Upper lobe of right lung (tissue), 1 donor: Measurements from ENCODE around the gene RBAK. TPM values are rescaled to one million over a fixed set of nuclear protein-coding genes. Genes with fewer than 3 reads are reported as not detected.
"Not testable (repeated sequence)": the region's sequence is repeated elsewhere in the genome, so short reads cannot be mapped to it uniquely, and the experiment has no call there.

Source experiments
- ATAC-seq: fragments of 200-7000 bp; cut with Tn5 transposase; one replicate; pipeline ENCODE4 v1.9.1; 2020; ENCODE audit warnings: mild to moderate bottlenecking, moderate library complexity
- DNase-seq: peaks from one replicate; pipeline ENCODE4 v3.0.0-alpha.2; 2020
- H3K27ac ChIP-seq: fragments of 200-600 bp; one replicate; pipeline ENCODE4 v1.8.0; 2022
- H3K27me3 ChIP-seq: fragments of 200-600 bp; one replicate; pipeline ENCODE4 v1.8.0; 2022; ENCODE audit warnings: mild to moderate bottlenecking
- H3K36me3 ChIP-seq: fragments of 200-600 bp; one replicate; pipeline ENCODE4 v1.8.0; 2022
- H3K4me1 ChIP-seq: fragments of 200-600 bp; one replicate; pipeline ENCODE4 v1.8.0; 2022
- H3K4me3 ChIP-seq: fragments of 200-600 bp; one replicate; pipeline ENCODE4 v1.8.0; 2022; ENCODE audit warnings: mild to moderate bottlenecking
- H3K9me3 ChIP-seq: fragments of 200-600 bp; one replicate; pipeline ENCODE4 v1.8.0; 2022
- intact Hi-C: fragments of 100-400 bp; cut with DNase I; formaldehyde crosslinking; loops from one replicate; pipeline ENCODE4 v1.11.0; 2022
- total RNA-seq: library from RNA; stranded (reverse); fragmentation: NEBNext Ultra II Directional; extraction: Animal tissue kit (Norgen Biotek cat#: 25700); gene quantifications from one replicate; pipeline ENCODE4 v1.2.1, GENCODE V29; 2021
- TF ChIP-seq, protein P1 (sequence below): fragments of 200-600 bp; IDR thresholded peaks from one replicate; pipeline ENCODE4 v1.8.0; 2022; ENCODE audit warnings: antibody characterized with exemption
- donor health status: DM: no; HTN: yes; CAD: no; lungs with severe emphysema.

Gene RBAK
- total RNA-seq, 1 donor from 2014 or later: 9.8 TPM

- intact Hi-C loops: no loop called here
- Histone ChIP-seq H3K36me3 (peaks cover 14% of the 10 kb centered on the region), H3K4me3 (no peak overlapping the region), H3K9me3 (peaks cover 73% of the 10 kb centered on the region), H3K27ac (no peak overlapping the region), H3K4me1 (no peaks in the 10 kb centered on the region), H3K27me3 (no peaks in the 10 kb centered on the region)
- DNase-seq (no peak), ATAC-seq (no peak)
- TF ChIP-seq, protein P1, sequence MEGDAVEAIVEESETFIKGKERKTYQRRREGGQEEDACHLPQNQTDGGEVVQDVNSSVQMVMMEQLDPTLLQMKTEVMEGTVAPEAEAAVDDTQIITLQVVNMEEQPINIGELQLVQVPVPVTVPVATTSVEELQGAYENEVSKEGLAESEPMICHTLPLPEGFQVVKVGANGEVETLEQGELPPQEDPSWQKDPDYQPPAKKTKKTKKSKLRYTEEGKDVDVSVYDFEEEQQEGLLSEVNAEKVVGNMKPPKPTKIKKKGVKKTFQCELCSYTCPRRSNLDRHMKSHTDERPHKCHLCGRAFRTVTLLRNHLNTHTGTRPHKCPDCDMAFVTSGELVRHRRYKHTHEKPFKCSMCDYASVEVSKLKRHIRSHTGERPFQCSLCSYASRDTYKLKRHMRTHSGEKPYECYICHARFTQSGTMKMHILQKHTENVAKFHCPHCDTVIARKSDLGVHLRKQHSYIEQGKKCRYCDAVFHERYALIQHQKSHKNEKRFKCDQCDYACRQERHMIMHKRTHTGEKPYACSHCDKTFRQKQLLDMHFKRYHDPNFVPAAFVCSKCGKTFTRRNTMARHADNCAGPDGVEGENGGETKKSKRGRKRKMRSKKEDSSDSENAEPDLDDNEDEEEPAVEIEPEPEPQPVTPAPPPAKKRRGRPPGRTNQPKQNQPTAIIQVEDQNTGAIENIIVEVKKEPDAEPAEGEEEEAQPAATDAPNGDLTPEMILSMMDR: no peak
Observed at GRCh38 chr7:5068521-5068920, 22.9 kb downstream of the RBAK start.

DNA sequence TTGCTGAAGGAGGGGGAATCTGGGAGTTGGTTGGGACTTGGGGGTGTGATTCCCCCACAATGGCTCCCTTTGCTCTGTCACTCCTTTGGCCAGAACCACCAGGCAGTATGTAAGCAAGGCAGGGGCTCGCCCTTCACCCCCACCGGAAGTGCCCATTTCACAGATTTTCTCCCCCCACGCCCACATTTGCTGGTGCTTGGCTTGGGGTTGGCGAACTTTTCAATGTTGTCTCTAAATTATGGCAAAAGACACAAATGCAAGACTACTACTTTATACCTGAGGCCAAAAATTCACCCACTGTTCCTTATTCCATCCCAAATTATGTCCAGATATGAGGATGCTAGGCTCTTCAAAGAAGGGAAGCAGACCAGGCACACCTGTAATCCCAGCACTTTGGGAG, 24.5 kb downstream of the RBAK start:
- no peaks in the 10 kb centered on the region for H3K36me3 ChIP-seq
- H3K27ac ChIP-seq: no peak overlapping the region
- ATAC-seq (no peak), DNase-seq (no peak)
- H3K27me3 ChIP-seq: no peaks in the 10 kb centered on the region
- H3K4me1 ChIP-seq: no peaks in the 10 kb centered on the region
- intact Hi-C loops: no loop called here
- H3K4me3 ChIP-seq: no peak overlapping the region
- TF ChIP-seq, protein P1: no peak
- peaks cover 56% of the 10 kb centered on the region for H3K9me3 ChIP-seq

- ATAC-seq, H3K27ac ChIP-seq, H3K9me3 ChIP-seq, H3K4me1 ChIP-seq, H3K36me3 ChIP-seq, H3K4me3 ChIP-seq, H3K27me3 ChIP-seq, DNase-seq, intact Hi-C loops: not testable (repeated sequence)
Observed at GRCh38 chr7:5075187-5075586, 29.5 kb downstream of the RBAK start.

DNA sequence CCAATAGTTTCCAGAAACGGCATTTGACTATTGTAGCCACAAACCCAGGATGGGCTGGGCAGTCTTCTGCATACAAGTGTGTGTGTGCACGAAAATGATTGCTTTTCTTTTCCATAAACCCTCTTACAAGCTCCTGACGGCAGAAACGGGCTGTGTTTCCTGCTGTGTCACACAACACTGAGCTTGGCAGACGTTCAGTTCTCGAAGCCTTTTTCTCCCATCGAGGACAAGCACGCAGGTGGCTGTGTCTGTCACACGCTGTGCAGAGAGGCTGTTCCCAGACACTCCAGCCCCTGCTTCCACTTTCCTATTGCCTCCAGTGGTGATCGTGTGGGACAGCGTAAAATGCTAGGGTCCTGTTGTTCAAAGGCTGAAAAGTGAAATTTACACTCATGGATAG, 32.1 kb downstream of the RBAK start:
- intact Hi-C loops: no loop called here
- TF ChIP-seq, protein P1: no peak
- no peak overlapping the region for H3K4me3 ChIP-seq
- H3K4me1 ChIP-seq: no peaks in the 10 kb centered on the region
- DNase-seq (no peak), ATAC-seq (no peak)
- no peaks in the 10 kb centered on the region for H3K36me3 ChIP-seq
- no peak overlapping the region for H3K27ac ChIP-seq
- H3K27me3 ChIP-seq: no peaks in the 10 kb centered on the region
- H3K9me3 ChIP-seq: no peaks in the 10 kb centered on the region

DNA sequence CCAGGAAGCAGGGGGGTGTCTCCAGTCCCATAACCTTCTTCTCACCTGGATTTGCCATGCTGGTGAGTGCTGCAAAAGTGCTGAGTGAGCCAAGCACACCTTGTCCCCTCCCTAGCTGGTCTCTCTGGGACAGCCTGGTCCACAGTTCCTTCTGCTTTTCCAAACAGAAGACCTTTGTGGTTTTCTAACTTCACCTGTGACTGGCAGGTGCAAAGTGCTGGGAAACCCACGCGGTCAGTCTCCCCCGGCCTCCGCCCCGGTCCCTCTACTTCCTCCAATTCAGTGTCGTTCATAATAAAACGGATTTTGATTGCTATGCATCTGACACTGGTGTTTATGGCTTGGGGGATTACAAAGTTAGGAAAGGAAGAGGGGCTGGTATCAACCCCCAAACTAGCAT, 37.1 kb downstream of the RBAK start:
- TF ChIP-seq, protein P1: no peak
- Histone ChIP-seq H3K9me3 (no peaks in the 10 kb centered on the region), H3K4me1 (no peaks in the 10 kb centered on the region), H3K27me3 (peaks cover 8% of the 10 kb centered on the region), H3K27ac (no peak overlapping the region), H3K4me3 (no peak overlapping the region), H3K36me3 (no peaks in the 10 kb centered on the region)
- intact Hi-C loops: loop anchor here (5.0 kb wide), 1 partner anchor 286 kb away; no protein-coding TSS in a partner anchor
- ATAC-seq (no peak), DNase-seq (no peak)

- peaks cover 8% of the 10 kb centered on the region for H3K27me3 ChIP-seq
- ATAC-seq: no peak
- no peak for DNase-seq
- H3K27ac ChIP-seq: no peak overlapping the region
- H3K36me3 ChIP-seq: no peaks in the 10 kb centered on the region
- intact Hi-C loops: loop anchor here (5.0 kb wide), 1 partner anchor 286 kb away; no protein-coding TSS in a partner anchor
- no peaks in the 10 kb centered on the region for H3K4me1 ChIP-seq
- no peak overlapping the region for H3K4me3 ChIP-seq
- TF ChIP-seq, protein P1: no peak
- H3K9me3 ChIP-seq: no peaks in the 10 kb centered on the region
Observed at GRCh38 chr7:5083311-5083711, 37.7 kb downstream of the RBAK start.
